NCI-H524 (cell line): ENCODE results near the gene LMF1.
"Not testable (repeated sequence)": the region's sequence is repeated elsewhere in the genome, so short reads cannot be mapped to it uniquely, and the experiment has no call there.

ENCODE experiments used
- DNase-seq, 2 experiments: peaks; one replicate each; lab custom pipeline; 2025; lab: John Stamatoyannopoulos, UW

The LMF1 gene

DNA sequence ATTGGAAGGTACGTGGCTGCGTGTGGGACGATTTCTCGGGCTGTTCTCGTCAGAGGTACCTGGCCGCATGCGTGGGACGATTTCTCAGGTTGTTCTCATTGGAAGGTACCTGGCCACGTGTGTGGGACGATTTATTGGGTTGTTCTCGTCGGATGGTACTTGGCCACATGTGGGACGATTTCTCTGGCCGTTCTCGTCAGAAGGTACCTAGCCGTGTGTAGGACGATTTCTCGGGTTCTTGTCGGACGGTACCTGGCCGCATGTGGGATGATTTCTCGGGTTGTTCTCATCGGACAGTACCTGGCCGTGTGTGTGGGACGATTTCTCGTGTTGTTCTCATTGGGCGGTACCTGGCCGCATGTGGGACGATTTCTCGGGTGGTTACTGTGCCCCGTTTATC is 120.1 kb downstream of the LMF1 start:
- no peak for DNase-seq

GRCh38 chr16:848510-849253 is 122.1 kb downstream of the LMF1 start:
- no peak for DNase-seq

DNA sequence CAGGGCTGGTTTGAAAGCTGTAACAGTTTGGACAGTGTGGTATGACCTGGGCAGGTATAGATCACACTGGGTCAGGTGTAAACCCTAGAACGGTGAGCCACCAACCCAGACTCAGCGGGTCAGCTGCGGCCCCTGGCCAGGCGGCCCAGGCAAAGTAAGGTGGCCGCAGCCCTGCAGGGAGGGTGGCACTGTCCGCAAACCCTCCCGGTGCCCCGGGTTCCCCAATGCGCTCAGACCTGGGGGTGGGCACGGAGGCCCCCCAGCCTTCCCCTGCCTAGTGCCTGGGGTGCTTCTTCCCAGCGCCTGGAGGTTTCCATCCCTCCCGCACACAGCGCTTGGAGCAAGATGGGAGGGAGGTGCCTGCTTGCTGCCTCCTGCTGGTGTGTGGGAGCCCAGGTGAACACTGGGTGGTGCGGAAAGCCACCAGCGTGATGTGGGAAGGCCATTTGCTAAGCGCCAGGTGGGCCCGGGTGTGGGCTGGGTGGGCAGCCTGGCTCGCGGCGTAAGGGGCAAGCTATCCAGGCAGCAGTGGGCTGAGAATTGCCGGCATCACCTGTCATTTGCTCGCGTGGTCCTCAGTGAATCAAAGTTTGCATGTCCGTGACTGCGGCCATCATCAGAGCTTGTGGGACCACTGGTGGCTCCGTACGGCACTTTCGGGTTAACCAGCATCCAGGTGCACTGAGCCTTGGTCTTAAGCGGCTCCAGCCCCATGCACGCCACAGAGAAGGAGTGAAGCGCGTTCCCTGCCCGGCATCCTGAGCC is 122.9 kb downstream of the LMF1 start:
- no peak for DNase-seq

DNA sequence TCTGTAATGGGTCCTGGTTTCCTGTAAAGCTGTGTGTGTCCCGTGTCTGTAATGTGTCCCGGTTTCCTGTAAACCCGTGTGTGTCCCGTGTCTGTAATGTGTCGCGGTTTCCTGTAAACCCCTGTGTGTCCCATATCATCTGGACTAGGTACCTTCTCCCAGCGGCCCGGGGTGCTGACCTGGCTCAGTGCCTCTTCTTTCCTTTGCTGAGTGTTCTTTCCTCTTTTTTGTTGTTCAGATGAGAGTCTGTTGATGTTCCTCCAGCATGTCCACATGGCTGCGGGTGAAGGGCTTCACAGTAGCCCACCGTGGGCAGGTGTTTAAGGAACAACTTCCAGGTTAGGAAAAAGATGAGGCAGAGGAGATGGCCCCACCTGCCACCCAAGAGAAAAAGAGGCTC is 123.6 kb downstream of the LMF1 start:
- no peak for DNase-seq

DNA sequence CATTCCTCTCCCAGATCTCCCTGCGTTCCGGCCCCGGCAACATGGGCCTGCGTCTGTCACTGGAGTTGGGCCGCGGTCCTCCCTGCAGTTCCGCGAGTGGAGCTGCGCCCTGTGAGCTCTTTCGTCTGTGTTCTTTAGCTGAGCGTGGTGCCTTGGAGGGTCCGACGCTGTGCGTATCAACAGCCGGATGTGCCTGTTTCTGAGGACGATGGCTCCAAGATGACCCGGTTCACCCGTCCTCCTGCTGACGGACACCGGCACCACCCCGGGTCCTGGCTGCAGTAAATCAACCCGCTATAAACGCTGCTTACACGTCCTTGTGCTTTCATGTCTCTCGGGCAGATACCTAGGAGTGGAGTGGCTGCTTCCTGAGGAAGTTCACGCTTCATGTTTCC is 125.4 kb downstream of the LMF1 start:
- DNase-seq: no peak

- DNase-seq: no peak
Measured at GRCh38 chr16:844638-845350, 126.0 kb downstream of the LMF1 start.

- DNase-seq: no peak
Measured at GRCh38 chr16:843771-844170, 127.0 kb downstream of the LMF1 start.

- DNase-seq: peak in 1 of 2 experiments; percentile 26
Measured at GRCh38 chr16:842711-843560, 127.8 kb downstream of the LMF1 start.

GRCh38 chr16:842061-842476 is 128.7 kb downstream of the LMF1 start:
- DNase-seq: no peak

DNA sequence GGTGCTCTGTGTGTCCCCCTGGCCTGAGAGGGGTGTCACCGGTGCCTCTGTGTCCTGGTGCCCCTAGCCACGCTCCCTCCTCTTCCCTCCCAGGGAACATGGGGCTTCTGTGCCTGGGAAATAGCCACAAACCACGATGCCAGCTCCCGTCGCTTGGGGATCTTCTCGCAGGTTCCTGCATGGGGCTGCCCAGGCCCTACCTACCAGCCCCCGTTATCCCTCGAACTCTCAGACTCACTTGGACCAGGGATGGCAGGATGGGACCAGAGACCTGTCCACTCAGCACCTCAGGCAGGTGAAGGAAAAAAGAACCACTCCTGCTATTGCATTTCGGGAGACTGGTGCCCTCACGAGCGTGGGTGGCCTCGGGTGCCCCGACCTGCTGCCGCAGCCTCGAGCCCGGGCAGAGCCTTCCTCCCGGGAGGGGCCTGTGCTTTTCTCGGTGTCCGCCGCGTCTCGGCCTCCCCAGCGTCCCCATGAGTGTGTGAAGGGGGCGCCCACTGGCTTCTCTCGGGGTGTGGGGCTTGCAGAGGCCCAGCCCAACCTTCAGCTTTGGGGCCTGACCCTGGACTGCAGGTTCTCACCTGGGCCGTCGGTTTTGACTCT is 129.2 kb downstream of the LMF1 start:
- DNase-seq: no peak

GRCh38 chr16:840561-841454 is 130.0 kb downstream of the LMF1 start:
- no peak for DNase-seq

- peak in 1 of 2 experiments; percentile 16 for DNase-seq
Measured at GRCh38 chr16:839643-840408, 131.0 kb downstream of the LMF1 start.

GRCh38 chr16:838741-839140 is 132.0 kb downstream of the LMF1 start:
- DNase-seq: no peak

- not testable (repeated sequence) for DNase-seq
Measured at GRCh38 chr16:836822-837221, 134.0 kb downstream of the LMF1 start.

- no peak for DNase-seq
Measured at GRCh38 chr16:836221-836620, 134.6 kb downstream of the LMF1 start.

- DNase-seq: no peak
Measured at GRCh38 chr16:835373-835772, 135.4 kb downstream of the LMF1 start.

DNA sequence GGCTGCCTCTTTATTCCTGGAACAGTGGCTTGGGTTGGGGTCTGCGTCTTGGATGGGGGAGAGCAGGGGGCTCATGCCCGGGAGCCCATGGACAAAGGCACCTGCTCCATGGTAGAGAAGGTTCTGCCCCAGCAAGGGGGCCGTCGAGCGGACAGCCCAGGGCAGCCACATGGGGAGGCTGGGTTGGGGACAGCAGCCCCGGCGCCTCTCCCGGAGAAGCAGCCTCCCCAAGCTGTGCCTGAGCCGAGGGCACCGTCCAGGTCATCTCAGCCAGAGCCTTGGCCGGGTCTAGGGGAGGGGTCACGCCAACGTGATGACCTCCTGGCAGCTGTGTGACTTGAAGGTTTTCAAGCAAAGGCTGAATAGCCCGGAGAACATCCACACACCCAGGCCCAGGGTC is 137.4 kb downstream of the LMF1 start:
- no peak for DNase-seq

DNA sequence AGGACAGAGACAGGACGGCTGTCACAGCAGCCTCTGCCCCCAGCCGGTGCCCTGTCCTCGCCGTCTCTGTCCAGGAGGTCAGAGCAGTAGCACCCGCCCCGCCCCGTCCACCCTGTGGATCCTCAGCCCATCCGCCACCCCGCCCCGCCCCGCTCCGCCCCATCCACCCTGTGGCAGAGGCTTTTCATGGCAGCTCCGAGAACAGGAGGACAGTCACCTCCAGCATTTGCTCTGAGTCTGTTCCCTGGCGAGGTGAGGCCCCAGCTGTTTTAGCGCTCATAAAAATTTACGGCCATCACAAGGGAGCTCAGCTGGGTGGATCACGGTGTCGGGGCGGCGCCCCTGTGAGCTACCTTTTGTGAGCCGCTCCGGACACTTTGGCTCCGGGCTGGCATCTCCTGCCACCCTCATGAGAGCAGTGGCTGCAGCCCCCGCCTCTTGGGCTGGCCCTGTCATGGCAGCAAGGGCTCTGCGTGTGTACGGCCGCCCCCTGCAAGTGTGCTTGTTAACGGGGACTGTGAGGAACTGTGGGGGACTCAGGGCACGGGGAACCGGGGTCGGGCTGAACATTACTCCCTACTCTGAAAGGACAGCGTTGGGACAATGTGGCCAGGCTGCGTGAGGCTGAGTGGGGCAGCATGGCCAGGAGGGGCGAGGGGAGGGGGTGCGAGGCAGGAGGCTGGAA is 138.0 kb downstream of the LMF1 start:
- no peak for DNase-seq
